ENCODE data around the gene PLXNC1.

DNA sequence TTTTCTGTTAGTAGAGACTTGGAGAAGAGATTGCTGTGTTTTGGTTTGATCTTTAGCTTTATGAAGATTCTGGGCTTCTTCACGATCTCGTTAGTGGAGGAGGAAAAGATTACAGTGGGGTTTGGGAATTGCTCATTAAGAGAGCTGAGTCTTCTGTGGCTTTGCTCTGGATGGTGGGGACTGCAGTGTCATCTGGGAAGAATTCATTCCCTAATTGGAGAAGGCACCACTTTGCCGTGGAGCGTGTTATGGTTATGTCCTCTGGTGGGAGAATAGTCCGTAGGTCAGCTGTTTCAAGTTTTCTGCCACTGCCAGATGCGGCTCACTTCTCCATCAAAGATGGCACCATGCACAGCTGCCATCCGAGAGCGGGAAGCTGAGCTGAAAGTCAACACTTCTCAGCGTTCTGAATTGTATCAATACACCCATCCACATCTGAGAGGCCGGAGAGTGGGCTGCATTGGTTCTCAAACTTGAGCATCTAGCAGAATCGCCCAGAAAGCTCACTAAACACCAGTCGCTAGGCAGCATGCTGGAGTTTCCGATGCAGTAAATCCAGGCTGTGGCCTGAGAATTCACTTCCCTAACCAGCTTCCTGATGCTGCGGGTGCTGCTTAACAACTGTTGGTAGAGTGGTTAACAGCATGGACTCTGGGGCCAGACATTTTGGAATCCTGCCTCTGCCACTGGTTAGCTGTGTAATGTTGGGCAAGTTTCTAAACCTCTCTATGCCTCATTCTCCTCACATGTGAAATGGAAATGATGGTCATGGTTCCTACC lies 117.8 kb downstream of the PLXNC1 start:
- TF ChIP-seq, protein P1, sequence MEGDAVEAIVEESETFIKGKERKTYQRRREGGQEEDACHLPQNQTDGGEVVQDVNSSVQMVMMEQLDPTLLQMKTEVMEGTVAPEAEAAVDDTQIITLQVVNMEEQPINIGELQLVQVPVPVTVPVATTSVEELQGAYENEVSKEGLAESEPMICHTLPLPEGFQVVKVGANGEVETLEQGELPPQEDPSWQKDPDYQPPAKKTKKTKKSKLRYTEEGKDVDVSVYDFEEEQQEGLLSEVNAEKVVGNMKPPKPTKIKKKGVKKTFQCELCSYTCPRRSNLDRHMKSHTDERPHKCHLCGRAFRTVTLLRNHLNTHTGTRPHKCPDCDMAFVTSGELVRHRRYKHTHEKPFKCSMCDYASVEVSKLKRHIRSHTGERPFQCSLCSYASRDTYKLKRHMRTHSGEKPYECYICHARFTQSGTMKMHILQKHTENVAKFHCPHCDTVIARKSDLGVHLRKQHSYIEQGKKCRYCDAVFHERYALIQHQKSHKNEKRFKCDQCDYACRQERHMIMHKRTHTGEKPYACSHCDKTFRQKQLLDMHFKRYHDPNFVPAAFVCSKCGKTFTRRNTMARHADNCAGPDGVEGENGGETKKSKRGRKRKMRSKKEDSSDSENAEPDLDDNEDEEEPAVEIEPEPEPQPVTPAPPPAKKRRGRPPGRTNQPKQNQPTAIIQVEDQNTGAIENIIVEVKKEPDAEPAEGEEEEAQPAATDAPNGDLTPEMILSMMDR (IDR thresholded peaks at IDR 0.05) = no peak
- TF ChIP-seq POLR2A (IDR thresholded peaks at IDR 0.05) (no peak), POLR2AphosphoS5 (IDR thresholded peaks at IDR 0.05; ENCODE audit: insufficient read depth in 1 of 2, low read depth in 1 of 2) (no peak)
